WTC11 (cell line): Measurements from ENCODE around the gene STARD9. TPM values are rescaled to one million over a fixed set of nuclear protein-coding genes. Genes with fewer than 3 reads are reported as not detected.

Experiments used
- ATAC-seq: fragments of 200-7000 bp; cut with Tn5 transposase; 2 replicates; pipeline ENCODE4 v1.10.0; 2021; ENCODE audit warnings: mild to moderate bottlenecking, moderate library complexity
- CTCF ChIA-PET: fragments of 300-600 bp; sonication (Branson Sonifier 250); formaldehyde crosslinking; loops from one replicate; lab custom pipeline; 2021; ENCODE audit warnings: antibody characterized with exemption; lab: Charles Lee
- POLR2A ChIA-PET: fragments of 350-600 bp; sonication (Branson Sonifier 250); formaldehyde crosslinking; loops from one replicate; lab custom pipeline; 2021; ENCODE audit warnings: antibody characterized with exemption; lab: Charles Lee
- DNase-seq: peaks from one replicate; pipeline ENCODE4 v3.0.0; 2021; ENCODE audit warnings: low spot score
- H3K27ac Mint-ChIP-seq: 2 replicates; pipeline ENCODE4 v1.8.0; 2021; ENCODE audit warnings: mixed read lengths
- H3K27me3 Mint-ChIP-seq: 2 replicates; pipeline ENCODE4 v1.8.0; 2021; ENCODE audit warnings: low read depth, mild to moderate bottlenecking, moderate library complexity, mixed read lengths
- H3K36me3 Mint-ChIP-seq: 2 replicates; pipeline ENCODE4 v1.8.0; 2021; ENCODE audit warnings: mixed read lengths
- H3K4me1 Mint-ChIP-seq: 2 replicates; pipeline ENCODE4 v1.8.0; 2022; ENCODE audit warnings: mixed read lengths
- H3K4me3 Mint-ChIP-seq: 2 replicates; pipeline ENCODE4 v1.8.0; 2021; ENCODE audit warnings: mild to moderate bottlenecking, moderate library complexity, mixed read lengths
- H3K9me3 Mint-ChIP-seq: 2 replicates; pipeline ENCODE4 v1.8.0; 2021; ENCODE audit warnings: mixed read lengths
- ATF1 ChIP-seq: sonication (generic); formaldehyde crosslinking; IDR thresholded peaks from 2 replicates; pipeline ENCODE4 v1.8.1; 2023; ENCODE audit warnings: mild to moderate bottlenecking, moderate library complexity, missing genetic modification reagents
- CBFB ChIP-seq: sonication (generic); formaldehyde crosslinking; IDR thresholded peaks from 2 replicates; pipeline ENCODE4 v1.8.1; 2022; ENCODE audit warnings: mild to moderate bottlenecking, low read depth, missing genetic modification reagents
- CREM ChIP-seq: sonication (generic); formaldehyde crosslinking; IDR thresholded peaks from 2 replicates; pipeline ENCODE4 v1.8.1; 2022; ENCODE audit warnings: mild to moderate bottlenecking, missing genetic modification reagents, moderate library complexity
- EMX1 ChIP-seq: fragments of 250-450 bp; sonication (Bioruptor Pico); IDR thresholded peaks from 2 replicates; pipeline ENCODE4 v1.8.0; 2021; ENCODE audit warnings: mild to moderate bottlenecking
- ETV6 ChIP-seq: sonication (generic); formaldehyde crosslinking; IDR thresholded peaks from 2 replicates; pipeline ENCODE4 v1.8.1; 2022; ENCODE audit warnings: mild to moderate bottlenecking, missing genetic modification reagents
- FOXP1 ChIP-seq: sonication (generic); formaldehyde crosslinking; IDR thresholded peaks from 2 replicates; pipeline ENCODE4 v1.8.0; 2022; ENCODE audit warnings: missing genetic modification reagents, mild to moderate bottlenecking, moderate library complexity, borderline replicate concordance
- GTF2I ChIP-seq: fragments of 250-450 bp; sonication (Bioruptor Pico); conservative IDR thresholded peaks from 2 replicates; pipeline ENCODE4 v1.4.0; 2021; ENCODE audit warnings: mild to moderate bottlenecking
- JAZF1 ChIP-seq: fragments of 250-450 bp; sonication (Bioruptor Pico); IDR thresholded peaks from 2 replicates; pipeline ENCODE4 v1.9.0; 2021; ENCODE audit warnings: moderate library complexity, mild to moderate bottlenecking, inconsistent platforms
- MYBL2 ChIP-seq: sonication (generic); formaldehyde crosslinking; IDR thresholded peaks from 2 replicates; pipeline ENCODE4 v1.8.1; 2023; ENCODE audit warnings: mild to moderate bottlenecking, moderate library complexity, missing genetic modification reagents
- NFYB ChIP-seq: sonication (generic); formaldehyde crosslinking; conservative IDR thresholded peaks from 2 replicates; pipeline ENCODE4 v1.8.0; 2022; ENCODE audit warnings: low read depth, missing genetic modification reagents
- NR1H2 ChIP-seq: sonication (generic); formaldehyde crosslinking; IDR thresholded peaks from 2 replicates; pipeline ENCODE4 v1.9.0; 2021; ENCODE audit warnings: mild to moderate bottlenecking, moderate library complexity, missing genetic modification reagents
- NR3C1 ChIP-seq: sonication (generic); formaldehyde crosslinking; conservative IDR thresholded peaks from 2 replicates; pipeline ENCODE4 v1.8.1; 2023; ENCODE audit warnings: low read depth, mild to moderate bottlenecking, missing genetic modification reagents
- RELA ChIP-seq: sonication (generic); formaldehyde crosslinking; IDR thresholded peaks from 2 replicates; pipeline ENCODE4 v1.8.1; 2022; ENCODE audit warnings: missing genetic modification reagents, mild to moderate bottlenecking, borderline replicate concordance
- RORB ChIP-seq: fragments of 250-450 bp; sonication (Bioruptor Pico); IDR thresholded peaks from 2 replicates; pipeline ENCODE4 v1.9.0; 2021; ENCODE audit warnings: mild to moderate bottlenecking
- ZNF121 ChIP-seq: sonication (generic); formaldehyde crosslinking; IDR thresholded peaks from 2 replicates; pipeline ENCODE4 v1.8.0; 2023; ENCODE audit warnings: missing genetic modification reagents
- ZNF263 ChIP-seq: sonication (generic); formaldehyde crosslinking; IDR thresholded peaks from 2 replicates; pipeline ENCODE4 v1.8.1; 2022; ENCODE audit warnings: low read depth, mild to moderate bottlenecking, moderate library complexity, missing genetic modification reagents
- ZNF317 ChIP-seq: sonication (generic); formaldehyde crosslinking; IDR thresholded peaks from 2 replicates; pipeline ENCODE4 v1.8.1; 2023; ENCODE audit warnings: low read depth, mild to moderate bottlenecking, moderate library complexity, missing genetic modification reagents, borderline replicate concordance
- ZNF423 ChIP-seq: fragments of 250-450 bp; sonication (Bioruptor Pico); IDR thresholded peaks from 2 replicates; pipeline ENCODE4 v2.1.2; 2022; ENCODE audit warnings: mild to moderate bottlenecking, moderate library complexity
- total RNA-seq: library from RNA; stranded (reverse); gene quantifications from 3 replicates; pipeline ENCODE4 v1.2.3, GENCODE V29; 2021
- TF ChIP-seq, protein P1 (sequence below): fragments of 250-450 bp; sonication (Bioruptor Pico); IDR thresholded peaks from 2 replicates; pipeline ENCODE4 v1.9.0; 2021; ENCODE audit warnings: moderate library complexity, mild to moderate bottlenecking, inconsistent platforms, borderline replicate concordance
- TF ChIP-seq, protein P2 (sequence below): sonication (generic); formaldehyde crosslinking; IDR thresholded peaks from 2 replicates; pipeline ENCODE4 v1.8.1; 2023; ENCODE audit warnings: mild to moderate bottlenecking, missing genetic modification reagents
- TF ChIP-seq, protein P3 (sequence below): sonication (generic); formaldehyde crosslinking; IDR thresholded peaks from 2 replicates; pipeline ENCODE4 v1.8.1; 2022; ENCODE audit warnings: low read depth, missing genetic modification reagents, borderline replicate concordance
- TF ChIP-seq, protein P4 (sequence below): fragments of 250-450 bp; sonication (Bioruptor Pico); conservative IDR thresholded peaks from 2 replicates; pipeline ENCODE4 v1.9.0; 2021; ENCODE audit warnings: mild to moderate bottlenecking
- TF ChIP-seq, protein P5 (sequence below): sonication (generic); formaldehyde crosslinking; IDR thresholded peaks from 2 replicates; pipeline ENCODE4 v1.8.1; 2023; ENCODE audit warnings: mild to moderate bottlenecking, missing genetic modification reagents

Gene STARD9
- total RNA-seq, 1 experiment from 2014 or later, result 5.7 TPM

DNA sequence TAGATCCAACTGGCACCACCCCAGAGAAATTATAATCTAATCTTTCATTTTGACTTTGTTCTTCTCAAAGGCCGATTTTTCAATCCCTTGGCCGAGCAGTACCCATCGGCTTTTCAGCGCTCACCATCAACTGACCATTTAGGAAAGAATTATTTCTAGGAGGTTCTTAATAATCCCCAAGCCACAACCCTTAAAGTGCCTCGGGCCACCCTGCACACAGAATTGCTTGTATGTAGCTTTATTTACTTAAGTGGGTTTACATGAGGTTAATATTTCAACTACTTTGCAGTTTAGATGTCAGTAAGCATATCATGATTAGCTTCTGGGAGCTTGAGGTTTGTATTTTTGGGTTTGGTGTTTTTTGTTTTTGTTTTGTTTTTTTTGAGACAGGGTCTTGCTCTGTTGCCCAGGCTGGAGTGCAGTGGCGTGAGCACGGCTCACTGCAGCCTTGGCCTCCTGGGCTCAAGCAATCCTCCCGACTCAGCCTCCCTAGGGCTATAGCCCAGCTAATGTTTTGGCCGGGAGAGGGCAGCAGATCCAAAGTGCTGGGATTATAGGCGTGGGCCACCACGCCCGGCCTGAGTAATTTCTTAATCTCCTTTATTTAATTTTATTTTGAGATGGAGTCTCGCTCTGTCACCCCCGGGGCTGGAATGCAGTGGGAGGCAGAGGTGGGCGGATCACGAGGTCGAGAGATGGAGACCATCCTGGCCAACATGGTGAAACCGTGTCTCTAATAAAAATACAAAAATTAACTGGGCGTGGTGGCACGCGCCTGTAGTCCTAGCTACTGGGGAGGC lies 162.3 kb downstream of the STARD9 start:
- H3K4me3 Mint-ChIP-seq, result peak overlapping the region; percentile 71
- peaks cover 11% of the 10 kb centered on the region for H3K36me3 Mint-ChIP-seq
- ATAC-seq (no peak), DNase-seq (no peak)
- ChIA-PET CTCF (interaction anchor here (0.6 to 4.0 kb wide), 6 partner anchors 20 to 467 kb away, joined by 3 to 26 read pairs (median 4); no protein-coding TSS in a partner anchor), POLR2A (interaction anchor here (0.7 kb wide), 1 partner anchor 29 kb away, joined by 3 read pairs; no protein-coding TSS in a partner anchor)
- no peak overlapping the region for H3K27ac Mint-ChIP-seq
- H3K27me3 Mint-ChIP-seq, result no peaks in the 10 kb centered on the region
- no peaks in the 10 kb centered on the region for H3K9me3 Mint-ChIP-seq
- peak; percentile 94 for TF ChIP-seq ZNF121 (CRISPR knock-in tag)
- TF ChIP-seq GTF2I (CRISPR knock-in tag), result peak; percentile 89
- no peak for TF ChIP-seq NFYB (CRISPR knock-in tag)
- TF ChIP-seq ZNF263 (CRISPR knock-in tag), result no peak
- peaks cover 3% of the 10 kb centered on the region; the same call in 1 of the 2 replicates for H3K4me1 Mint-ChIP-seq

DNA sequence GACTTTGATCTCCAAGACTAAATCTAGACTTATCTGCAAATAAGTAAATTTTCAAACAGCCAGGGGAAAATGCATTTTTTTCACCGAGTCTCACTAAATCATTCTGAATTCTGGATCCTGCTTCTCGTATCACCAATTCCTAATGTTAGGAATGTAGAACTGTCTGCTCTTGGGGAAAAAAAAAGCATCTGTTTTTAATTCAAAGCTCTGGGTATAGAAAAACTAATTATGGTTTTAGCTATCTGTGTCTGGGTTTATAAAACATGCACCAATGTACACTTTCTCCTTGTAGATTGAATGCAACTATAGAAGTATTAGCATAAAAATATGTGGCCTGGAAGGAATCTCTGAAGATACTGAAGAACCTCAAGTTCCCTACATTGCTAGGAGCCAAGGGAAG lies 166.3 kb downstream of the STARD9 start:
- ChIA-PET CTCF (interaction anchor here (0.6 kb wide), 1 partner anchor 800 kb away, joined by 3 read pairs; no protein-coding TSS in a partner anchor), POLR2A (no interaction called here)
- H3K27me3 Mint-ChIP-seq, result no peaks in the 10 kb centered on the region
- H3K4me1 Mint-ChIP-seq, result no peaks in the 10 kb centered on the region
- TF ChIP-seq, protein P1, sequence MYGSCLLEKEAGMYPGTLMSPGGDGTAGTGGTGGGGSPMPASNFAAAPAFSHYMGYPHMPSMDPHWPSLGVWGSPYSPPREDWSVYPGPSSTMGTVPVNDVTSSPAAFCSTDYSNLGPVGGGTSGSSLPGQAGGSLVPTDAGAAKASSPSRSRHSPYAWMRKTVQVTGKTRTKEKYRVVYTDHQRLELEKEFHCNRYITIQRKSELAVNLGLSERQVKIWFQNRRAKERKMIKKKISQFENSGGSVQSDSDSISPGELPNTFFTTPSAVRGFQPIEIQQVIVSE (CRISPR knock-in tag), result no peak
- TF ChIP-seq, protein P2, sequence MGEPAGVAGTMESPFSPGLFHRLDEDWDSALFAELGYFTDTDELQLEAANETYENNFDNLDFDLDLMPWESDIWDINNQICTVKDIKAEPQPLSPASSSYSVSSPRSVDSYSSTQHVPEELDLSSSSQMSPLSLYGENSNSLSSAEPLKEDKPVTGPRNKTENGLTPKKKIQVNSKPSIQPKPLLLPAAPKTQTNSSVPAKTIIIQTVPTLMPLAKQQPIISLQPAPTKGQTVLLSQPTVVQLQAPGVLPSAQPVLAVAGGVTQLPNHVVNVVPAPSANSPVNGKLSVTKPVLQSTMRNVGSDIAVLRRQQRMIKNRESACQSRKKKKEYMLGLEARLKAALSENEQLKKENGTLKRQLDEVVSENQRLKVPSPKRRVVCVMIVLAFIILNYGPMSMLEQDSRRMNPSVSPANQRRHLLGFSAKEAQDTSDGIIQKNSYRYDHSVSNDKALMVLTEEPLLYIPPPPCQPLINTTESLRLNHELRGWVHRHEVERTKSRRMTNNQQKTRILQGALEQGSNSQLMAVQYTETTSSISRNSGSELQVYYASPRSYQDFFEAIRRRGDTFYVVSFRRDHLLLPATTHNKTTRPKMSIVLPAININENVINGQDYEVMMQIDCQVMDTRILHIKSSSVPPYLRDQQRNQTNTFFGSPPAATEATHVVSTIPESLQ, result no peak
- TF ChIP-seq, protein P3, sequence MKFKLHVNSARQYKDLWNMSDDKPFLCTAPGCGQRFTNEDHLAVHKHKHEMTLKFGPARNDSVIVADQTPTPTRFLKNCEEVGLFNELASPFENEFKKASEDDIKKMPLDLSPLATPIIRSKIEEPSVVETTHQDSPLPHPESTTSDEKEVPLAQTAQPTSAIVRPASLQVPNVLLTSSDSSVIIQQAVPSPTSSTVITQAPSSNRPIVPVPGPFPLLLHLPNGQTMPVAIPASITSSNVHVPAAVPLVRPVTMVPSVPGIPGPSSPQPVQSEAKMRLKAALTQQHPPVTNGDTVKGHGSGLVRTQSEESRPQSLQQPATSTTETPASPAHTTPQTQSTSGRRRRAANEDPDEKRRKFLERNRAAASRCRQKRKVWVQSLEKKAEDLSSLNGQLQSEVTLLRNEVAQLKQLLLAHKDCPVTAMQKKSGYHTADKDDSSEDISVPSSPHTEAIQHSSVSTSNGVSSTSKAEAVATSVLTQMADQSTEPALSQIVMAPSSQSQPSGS (CRISPR knock-in tag), result no peak
- no peak for ATAC-seq
- peaks cover 7% of the 10 kb centered on the region; the same call in 1 of the 2 replicates for H3K36me3 Mint-ChIP-seq
- no peak for DNase-seq
- no peak overlapping the region for H3K4me3 Mint-ChIP-seq
- H3K27ac Mint-ChIP-seq, result peak overlapping the region; percentile 31; the same call in 1 of the 2 replicates
- H3K9me3 Mint-ChIP-seq, result no peaks in the 10 kb centered on the region

DNA sequence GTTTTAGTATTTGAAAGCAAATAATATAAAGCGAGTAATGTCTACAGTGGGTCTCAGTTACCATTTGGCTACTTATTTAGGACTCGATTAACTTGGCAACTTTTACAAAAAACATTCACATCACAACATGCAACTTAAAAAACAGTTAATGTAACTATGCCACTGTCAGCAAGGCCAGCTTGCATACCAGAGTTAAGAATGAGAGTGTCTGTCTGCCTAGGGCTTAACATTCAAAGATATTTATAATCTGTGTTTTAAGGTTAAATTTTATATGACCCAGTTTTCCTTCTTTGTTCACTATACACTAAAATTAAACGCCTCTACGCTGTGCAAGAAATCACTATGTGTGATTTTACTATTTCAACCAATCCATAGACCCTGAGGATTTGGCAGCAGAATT lies 166.7 kb downstream of the STARD9 start:
- H3K36me3 Mint-ChIP-seq, result peaks cover 7% of the 10 kb centered on the region; the same call in 1 of the 2 replicates
- no peaks in the 10 kb centered on the region for H3K9me3 Mint-ChIP-seq
- POLR2A ChIA-PET, result no interaction called here
- ATAC-seq, result no peak
- no peak for DNase-seq
- no peak overlapping the region for H3K27ac Mint-ChIP-seq
- no peak overlapping the region for H3K4me3 Mint-ChIP-seq
- H3K27me3 Mint-ChIP-seq, result no peaks in the 10 kb centered on the region
- CTCF ChIA-PET, result interaction anchor here (0.6 kb wide), 1 partner anchor 800 kb away, joined by 3 read pairs; no protein-coding TSS in a partner anchor
- H3K4me1 Mint-ChIP-seq, result no peaks in the 10 kb centered on the region
- TF ChIP-seq CBFB (CRISPR knock-in tag) (no peak), JAZF1 (CRISPR knock-in tag) (no peak), ZNF317 (CRISPR knock-in tag) (no peak), RORB (CRISPR knock-in tag) (no peak), ATF1 (CRISPR knock-in tag) (no peak), RELA (no peak), CREM (CRISPR knock-in tag) (no peak), ETV6 (CRISPR knock-in tag) (no peak), FOXP1 (no peak), NR1H2 (CRISPR knock-in tag) (no peak), EMX1 (CRISPR knock-in tag) (no peak), MYBL2 (CRISPR knock-in tag) (no peak), ZNF423 (CRISPR knock-in tag) (no peak), NR3C1 (no peak)
- TF ChIP-seq, protein P4, sequence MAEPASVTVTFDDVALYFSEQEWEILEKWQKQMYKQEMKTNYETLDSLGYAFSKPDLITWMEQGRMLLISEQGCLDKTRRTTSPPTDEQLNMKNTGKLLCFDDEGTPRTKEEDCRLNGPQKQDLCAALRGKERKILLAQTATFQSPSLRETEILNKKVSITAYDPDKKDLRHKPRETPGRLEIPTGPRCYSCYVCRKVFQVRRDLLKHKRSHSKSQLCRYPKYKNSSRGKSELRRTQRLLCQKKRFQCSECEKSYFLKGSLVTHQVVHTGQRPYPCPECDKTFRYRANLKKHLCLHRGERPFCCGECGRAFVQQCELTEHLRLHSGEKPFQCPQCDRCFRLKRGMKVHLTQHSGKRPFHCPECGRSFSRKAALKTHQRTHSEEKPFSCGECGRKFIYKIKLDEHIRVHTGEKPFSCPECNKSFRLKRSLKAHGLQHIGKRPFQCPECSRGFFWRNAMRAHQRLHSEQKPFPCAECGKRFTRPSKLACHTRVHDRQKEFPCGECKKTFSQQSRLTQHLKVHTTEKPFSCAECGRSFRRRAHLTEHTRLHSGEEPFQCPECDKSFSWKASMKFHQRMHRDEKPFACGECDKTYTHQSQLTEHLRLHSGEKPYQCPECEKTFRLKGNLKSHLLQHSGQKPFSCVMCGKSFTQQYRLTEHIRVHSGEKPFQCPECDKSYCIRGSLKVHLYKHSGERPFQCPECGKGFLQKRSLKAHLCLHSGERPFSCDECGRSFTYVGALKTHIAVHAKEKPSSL (CRISPR knock-in tag), result no peak
- TF ChIP-seq, protein P5, sequence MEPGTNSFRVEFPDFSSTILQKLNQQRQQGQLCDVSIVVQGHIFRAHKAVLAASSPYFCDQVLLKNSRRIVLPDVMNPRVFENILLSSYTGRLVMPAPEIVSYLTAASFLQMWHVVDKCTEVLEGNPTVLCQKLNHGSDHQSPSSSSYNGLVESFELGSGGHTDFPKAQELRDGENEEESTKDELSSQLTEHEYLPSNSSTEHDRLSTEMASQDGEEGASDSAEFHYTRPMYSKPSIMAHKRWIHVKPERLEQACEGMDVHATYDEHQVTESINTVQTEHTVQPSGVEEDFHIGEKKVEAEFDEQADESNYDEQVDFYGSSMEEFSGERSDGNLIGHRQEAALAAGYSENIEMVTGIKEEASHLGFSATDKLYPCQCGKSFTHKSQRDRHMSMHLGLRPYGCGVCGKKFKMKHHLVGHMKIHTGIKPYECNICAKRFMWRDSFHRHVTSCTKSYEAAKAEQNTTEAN, result no peak
- TF ChIP-seq, protein P1 (CRISPR knock-in tag), result no peak
